H9 (cell line): ENCODE measurements around the gene NPRL2. TPM values are rescaled to one million over a fixed set of nuclear protein-coding genes. Genes with fewer than 3 reads are reported as not detected.
A peak's percentile ranks its signal among the peaks of the same experiment; 100 is the strongest.

Experiments
- DNase-seq: peaks from one replicate; pipeline ENCODE4 v3.0.0-alpha.2; 2017
- H2AFZ ChIP-seq: one replicate; pipeline ENCODE4 v1.6.1; 2013; ENCODE audit warnings: mild to moderate bottlenecking, low read length, control low read depth, moderate library complexity
- H2AK5ac ChIP-seq: 2 replicates; pipeline ENCODE4 v1.6.1; 2013; ENCODE audit warnings: low read length, control low read depth, mixed read lengths; ENCODE audit not compliant: insufficient read length
- H2BK120ac ChIP-seq: one replicate; pipeline ENCODE4 v1.6.1; 2013; ENCODE audit warnings: low read depth, mild to moderate bottlenecking, low read length, control low read depth, inconsistent platforms; ENCODE audit not compliant: poor library complexity, severe bottlenecking
- H2BK12ac ChIP-seq: 2 replicates; pipeline ENCODE4 v1.6.1; 2013; ENCODE audit warnings: low read length, control low read depth, mixed read lengths, low read depth; ENCODE audit not compliant: insufficient read length
- H2BK15ac ChIP-seq: 2 replicates; pipeline ENCODE4 v1.6.1; 2013; ENCODE audit warnings: low read depth, low read length, control low read depth
- H2BK20ac ChIP-seq: one replicate; pipeline ENCODE4 v1.6.1; 2013; ENCODE audit warnings: low read depth, mild to moderate bottlenecking, low read length, control low read depth, inconsistent platforms; ENCODE audit not compliant: poor library complexity, severe bottlenecking
- H2BK5ac ChIP-seq: 2 replicates; pipeline ENCODE4 v1.6.1; 2013; ENCODE audit warnings: low read length, control low read depth, mixed read lengths; ENCODE audit not compliant: insufficient read length
- H3K14ac ChIP-seq: 2 replicates; pipeline ENCODE4 v1.6.1; 2013; ENCODE audit warnings: low read length, control low read depth; ENCODE audit not compliant: insufficient read depth
- H3K18ac ChIP-seq: 2 replicates; pipeline ENCODE4 v1.6.1; 2013; ENCODE audit warnings: low read depth, mild to moderate bottlenecking, mixed read lengths, low read length, control low read depth; ENCODE audit not compliant: insufficient read length
- H3K23ac ChIP-seq: 2 replicates; pipeline ENCODE4 v1.6.1; 2013; ENCODE audit warnings: low read length, control low read depth, mixed read lengths, low read depth; ENCODE audit not compliant: insufficient read length
- H3K23me2 ChIP-seq: 2 replicates; pipeline ENCODE4 v1.6.1; 2013; ENCODE audit warnings: low read depth, mild to moderate bottlenecking, mixed read lengths, low read length, control low read depth; ENCODE audit not compliant: insufficient read length, poor library complexity, severe bottlenecking
- H3K27ac ChIP-seq: 2 replicates; pipeline ENCODE4 v1.5.1; 2013; ENCODE audit warnings: low read length, control low read depth, mixed read lengths, low read depth; ENCODE audit not compliant: insufficient read length
- H3K27me3 ChIP-seq: 2 replicates; pipeline ENCODE4 v1.6.1; 2013; ENCODE audit warnings: low read length, control low read depth, inconsistent platforms; ENCODE audit not compliant: insufficient read depth
- H3K4ac ChIP-seq: 2 replicates; pipeline ENCODE4 v1.6.1; 2013; ENCODE audit warnings: low read depth, mild to moderate bottlenecking, control low read depth, inconsistent platforms, low read length, moderate library complexity
- H3K4me1 ChIP-seq: 2 replicates; pipeline ENCODE4 v1.6.1; 2013; ENCODE audit warnings: low read length, control low read depth, inconsistent platforms; ENCODE audit not compliant: insufficient read depth
- H3K4me2 ChIP-seq: 2 replicates; pipeline ENCODE4 v1.6.1; 2013; ENCODE audit warnings: low read length, control low read depth, mixed read lengths; ENCODE audit not compliant: insufficient read length, insufficient read depth
- H3K56ac ChIP-seq: 2 replicates; pipeline ENCODE4 v1.6.1; 2013; ENCODE audit warnings: low read depth, mild to moderate bottlenecking, mixed read lengths, low read length, control low read depth; ENCODE audit not compliant: insufficient read length
- H3K79me1 ChIP-seq: 2 replicates; pipeline ENCODE4 v1.6.1; 2013; ENCODE audit warnings: low read depth, mild to moderate bottlenecking, moderate library complexity, low read length, control low read depth, inconsistent platforms; ENCODE audit not compliant: insufficient read depth, poor library complexity, severe bottlenecking
- H3K79me2 ChIP-seq: 2 replicates; pipeline ENCODE4 v1.6.1; 2013; ENCODE audit warnings: low read length, control low read depth, inconsistent platforms; ENCODE audit not compliant: insufficient read depth
- H3K9ac ChIP-seq: 2 replicates; pipeline ENCODE4 v1.6.1; 2013; ENCODE audit warnings: low read length, control low read depth, mixed read lengths; ENCODE audit not compliant: insufficient read length; ENCODE audit errors: extremely low read depth
- H3K9me3 ChIP-seq: one replicate; pipeline ENCODE4 v1.6.1; 2013; ENCODE audit warnings: low read depth, low read length, inconsistent platforms; ENCODE audit not compliant: control insufficient read depth
- H3T11ph ChIP-seq: one replicate; pipeline ENCODE4 v1.6.1; 2013; ENCODE audit warnings: mild to moderate bottlenecking, low read length, control low read depth, inconsistent platforms
- H4K20me1 ChIP-seq: one replicate; pipeline ENCODE4 v1.6.1; 2013; ENCODE audit not compliant: control insufficient read depth, insufficient read length, insufficient read depth
- H4K5ac ChIP-seq: 2 replicates; pipeline ENCODE4 v1.6.1; 2013; ENCODE audit warnings: low read depth, mild to moderate bottlenecking, mixed read lengths, low read length, control low read depth; ENCODE audit not compliant: insufficient read length
- H4K8ac ChIP-seq: replicated peaks from 2 replicates; pipeline ENCODE4 v1.6.1; 2013; ENCODE audit warnings: low read length, control low read depth, mixed read lengths, low read depth; ENCODE audit not compliant: insufficient read length
- H4K91ac ChIP-seq: 2 replicates; pipeline ENCODE4 v1.6.1; 2013; ENCODE audit warnings: low read depth, mild to moderate bottlenecking, moderate library complexity, mixed read lengths, low read length, control low read depth; ENCODE audit not compliant: insufficient read length
- H3K27ac Mint-ChIP-seq, 3 experiments: 2 replicates in 2 of 3; 3 replicates in 1 of 3; pipeline ENCODE4 v1.8.0; 2020 to 2021; ENCODE audit warnings: mixed read lengths in 3 of 3, mild to moderate bottlenecking in 1 of 3, moderate library complexity in 1 of 3
- H3K27me3 Mint-ChIP-seq: 2 replicates; pipeline ENCODE4 v1.8.0; 2021; ENCODE audit warnings: low read depth, mild to moderate bottlenecking, moderate library complexity, mixed read lengths
- H3K36me3 Mint-ChIP-seq, 3 experiments: 2 replicates in 2 of 3; 3 replicates in 1 of 3; pipeline ENCODE4 v1.8.0; 2020 to 2021; ENCODE audit warnings: low read depth in 3 of 3, mixed read lengths in 3 of 3; ENCODE audit not compliant: insufficient read depth in 1 of 3
- H3K4me1 Mint-ChIP-seq, 2 experiments: 2 replicates each; pipeline ENCODE4 v1.8.0; 2020; ENCODE audit warnings: mixed read lengths in 2 of 2
- H3K4me3 Mint-ChIP-seq, 2 experiments: 2 replicates in 1 of 2; 3 replicates in 1 of 2; pipeline ENCODE4 v1.8.0; 2020 to 2021; ENCODE audit warnings: mild to moderate bottlenecking in 2 of 2, mixed read lengths in 2 of 2, moderate library complexity in 1 of 2
- H3K9me3 Mint-ChIP-seq, 2 experiments: 2 replicates in 1 of 2; 3 replicates in 1 of 2; pipeline ENCODE4 v1.8.0; 2020; ENCODE audit warnings: mild to moderate bottlenecking in 2 of 2, mixed read lengths in 2 of 2, moderate library complexity in 1 of 2
- WGBS: extraction: QIAGEN DNeasy Blood & Tissue Kit; methylation state at CpG from one replicate; pipeline ENCODE4 v1.1.7; 2013; ENCODE audit warnings: missing lambda C conversion rate, low lambda C conversion rate, mixed read lengths; ENCODE audit not compliant: insufficient read length; ENCODE audit errors: extremely low coverage; 5-methylcytosine and 5-hydroxymethylcytosine counted together
- total RNA-seq: library from RNA; stranded (reverse); gene quantifications from 2 replicates; pipeline ENCODE4 v1.2.1, GENCODE V29; 2021
- TF ChIP-seq, protein P1 (sequence below): fragments of 200-600 bp; sonication (generic); conservative IDR thresholded peaks from 3 replicates; pipeline ENCODE4 v1.8.0; 2021; ENCODE audit warnings: antibody characterized with exemption, mild to moderate bottlenecking

The NPRL2 gene
- total RNA-seq, 1 experiment from 2014 or later = 23.4 TPM

- no peaks in the 10 kb centered on the region for H3K9me3 ChIP-seq
- no peak overlapping the region for H3K4me2 ChIP-seq
- H3K79me1 ChIP-seq = peaks cover 6% of the 10 kb centered on the region
- WGBS = no CpG with 5 or more reads among the region's 5 CpGs
- no peak overlapping the region for H4K8ac ChIP-seq
- H2BK15ac ChIP-seq = no peak overlapping the region
- no peaks in the 10 kb centered on the region for H3K27me3 ChIP-seq
- Mint-ChIP-seq H3K27me3 (no peaks in the 10 kb centered on the region; the same call in 1 of the 2 replicates), H3K36me3 (peaks cover 13 to 28% (median 27%) of the 10 kb centered on the region in 3 experiments), H3K4me3 (peak overlapping the region in 1 of 2 experiments; percentile 42; a peak in 2 of 5 replicates), H3K4me1 (peaks cover 34 to 36% of the 10 kb centered on the region in 2 experiments), H3K27ac (no peak overlapping the region), H3K9me3 (no peaks in the 10 kb centered on the region)
- H3T11ph ChIP-seq = no peak overlapping the region
- no peak overlapping the region for H2AK5ac ChIP-seq
- H3K23ac ChIP-seq = no peak overlapping the region
- H3K23me2 ChIP-seq = peaks cover 9% of the 10 kb centered on the region
- H3K4ac ChIP-seq = no peak overlapping the region
- no peak overlapping the region for H3K14ac ChIP-seq
- no peak overlapping the region for H2BK12ac ChIP-seq
- no peak overlapping the region for H2BK20ac ChIP-seq
- DNase-seq = no peak
- no peak overlapping the region for H3K9ac ChIP-seq
- peaks cover 4% of the 10 kb centered on the region; the same call in 1 of the 2 replicates for H3K4me1 ChIP-seq
- no peak overlapping the region for H2BK5ac ChIP-seq
- H4K20me1 ChIP-seq = no peaks in the 10 kb centered on the region
- no peak overlapping the region for H3K56ac ChIP-seq
- H4K5ac ChIP-seq = no peak overlapping the region
- H3K27ac ChIP-seq = no peak overlapping the region
- no peak overlapping the region for H2BK120ac ChIP-seq
- H3K79me2 ChIP-seq = peaks cover 9% of the 10 kb centered on the region; the same call in 1 of the 2 replicates
- H3K18ac ChIP-seq = no peak overlapping the region
- no peak overlapping the region for H2AFZ ChIP-seq
- no peak overlapping the region for H4K91ac ChIP-seq
- TF ChIP-seq, protein P1, sequence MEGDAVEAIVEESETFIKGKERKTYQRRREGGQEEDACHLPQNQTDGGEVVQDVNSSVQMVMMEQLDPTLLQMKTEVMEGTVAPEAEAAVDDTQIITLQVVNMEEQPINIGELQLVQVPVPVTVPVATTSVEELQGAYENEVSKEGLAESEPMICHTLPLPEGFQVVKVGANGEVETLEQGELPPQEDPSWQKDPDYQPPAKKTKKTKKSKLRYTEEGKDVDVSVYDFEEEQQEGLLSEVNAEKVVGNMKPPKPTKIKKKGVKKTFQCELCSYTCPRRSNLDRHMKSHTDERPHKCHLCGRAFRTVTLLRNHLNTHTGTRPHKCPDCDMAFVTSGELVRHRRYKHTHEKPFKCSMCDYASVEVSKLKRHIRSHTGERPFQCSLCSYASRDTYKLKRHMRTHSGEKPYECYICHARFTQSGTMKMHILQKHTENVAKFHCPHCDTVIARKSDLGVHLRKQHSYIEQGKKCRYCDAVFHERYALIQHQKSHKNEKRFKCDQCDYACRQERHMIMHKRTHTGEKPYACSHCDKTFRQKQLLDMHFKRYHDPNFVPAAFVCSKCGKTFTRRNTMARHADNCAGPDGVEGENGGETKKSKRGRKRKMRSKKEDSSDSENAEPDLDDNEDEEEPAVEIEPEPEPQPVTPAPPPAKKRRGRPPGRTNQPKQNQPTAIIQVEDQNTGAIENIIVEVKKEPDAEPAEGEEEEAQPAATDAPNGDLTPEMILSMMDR = no peak
Observed at GRCh38 chr3:50355829-50356552, 5.4 kb upstream of the NPRL2 start.
